HPDE6-E6E7 (cell line): ENCODE data around the gene RCL1.
"Not testable (repeated sequence)": the region's sequence is repeated elsewhere in the genome, so short reads cannot be mapped to it uniquely, and the experiment has no call there.

ENCODE experiments used
- DNase-seq: peaks from one replicate; pipeline ENCODE4 v3.0.0; 2011; ENCODE audit warnings: missing footprints; ENCODE audit errors: extremely low spot score

RCL1 gene

GRCh38 chr9:4783191-4783590, 9.6 kb upstream of the RCL1 start:
- DNase-seq, result not testable (repeated sequence)

- no peak for DNase-seq
Measured at GRCh38 chr9:4784403-4784802, 8.3 kb upstream of the RCL1 start.

DNA sequence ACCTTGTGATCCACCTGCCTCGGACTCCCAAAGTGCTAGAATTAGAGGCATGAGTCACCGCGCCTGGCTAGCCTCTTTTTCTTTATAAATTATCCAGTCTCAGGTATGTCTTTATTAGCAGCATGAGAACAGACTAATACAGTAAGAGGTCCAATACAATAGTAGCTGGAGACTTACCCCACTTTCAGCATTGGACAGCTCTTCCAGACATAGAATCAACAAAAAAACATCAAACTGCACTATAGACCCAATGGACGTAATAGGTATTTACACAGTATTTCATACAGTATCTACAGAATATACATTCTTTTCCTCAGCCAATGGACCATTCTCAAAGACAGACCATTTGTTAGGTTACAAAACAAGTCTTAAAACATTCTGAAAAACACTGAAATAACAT, 6.1 kb upstream of the RCL1 start:
- DNase-seq, result no peak

DNA sequence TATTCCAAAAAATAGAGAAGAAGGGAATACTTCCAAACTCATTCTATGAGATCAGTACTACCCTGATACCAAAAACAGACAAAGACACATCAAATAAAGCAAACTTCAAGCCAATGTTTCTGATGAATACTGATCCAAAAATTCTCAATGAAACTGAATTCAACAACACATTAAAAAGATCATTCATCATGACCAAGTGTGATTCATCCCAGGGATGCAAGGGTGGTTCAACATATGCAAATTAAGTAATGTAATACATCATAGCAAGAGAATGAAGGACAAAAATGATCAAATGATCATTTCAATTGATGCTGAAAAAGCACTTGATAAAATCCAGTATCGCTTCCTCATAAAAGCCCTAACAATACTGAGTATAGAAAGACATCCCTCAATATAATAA, 4.9 kb upstream of the RCL1 start:
- no peak for DNase-seq

- DNase-seq, result no peak
Measured at GRCh38 chr9:4788703-4789102, 4.0 kb upstream of the RCL1 start.

DNA sequence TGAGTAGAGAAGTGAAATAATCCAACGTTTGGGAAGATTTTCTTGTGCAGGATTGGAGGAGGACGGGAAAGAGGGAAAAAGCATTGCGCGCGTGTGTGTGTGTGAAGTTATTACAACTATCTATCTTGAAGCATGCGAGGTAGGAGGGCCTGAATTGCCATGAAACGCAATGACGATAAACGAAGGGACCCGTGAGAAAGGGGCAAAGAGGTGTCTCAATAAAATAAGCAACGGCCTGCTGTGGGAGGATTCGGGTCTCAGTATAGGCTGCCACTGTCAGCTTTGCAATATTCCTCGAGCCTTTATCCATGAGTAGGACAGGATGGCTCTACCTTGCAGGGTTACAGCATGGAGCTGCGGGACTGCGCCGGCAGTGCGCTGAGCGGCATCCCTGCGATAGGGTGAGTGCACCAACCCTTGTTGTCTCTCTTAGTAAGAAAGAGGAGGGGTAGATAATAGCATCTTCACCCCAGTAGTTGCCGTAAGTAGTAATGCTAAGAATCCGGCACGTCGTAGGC, 631 bp upstream of the RCL1 start:
- peak; percentile 48 for DNase-seq

DNA sequence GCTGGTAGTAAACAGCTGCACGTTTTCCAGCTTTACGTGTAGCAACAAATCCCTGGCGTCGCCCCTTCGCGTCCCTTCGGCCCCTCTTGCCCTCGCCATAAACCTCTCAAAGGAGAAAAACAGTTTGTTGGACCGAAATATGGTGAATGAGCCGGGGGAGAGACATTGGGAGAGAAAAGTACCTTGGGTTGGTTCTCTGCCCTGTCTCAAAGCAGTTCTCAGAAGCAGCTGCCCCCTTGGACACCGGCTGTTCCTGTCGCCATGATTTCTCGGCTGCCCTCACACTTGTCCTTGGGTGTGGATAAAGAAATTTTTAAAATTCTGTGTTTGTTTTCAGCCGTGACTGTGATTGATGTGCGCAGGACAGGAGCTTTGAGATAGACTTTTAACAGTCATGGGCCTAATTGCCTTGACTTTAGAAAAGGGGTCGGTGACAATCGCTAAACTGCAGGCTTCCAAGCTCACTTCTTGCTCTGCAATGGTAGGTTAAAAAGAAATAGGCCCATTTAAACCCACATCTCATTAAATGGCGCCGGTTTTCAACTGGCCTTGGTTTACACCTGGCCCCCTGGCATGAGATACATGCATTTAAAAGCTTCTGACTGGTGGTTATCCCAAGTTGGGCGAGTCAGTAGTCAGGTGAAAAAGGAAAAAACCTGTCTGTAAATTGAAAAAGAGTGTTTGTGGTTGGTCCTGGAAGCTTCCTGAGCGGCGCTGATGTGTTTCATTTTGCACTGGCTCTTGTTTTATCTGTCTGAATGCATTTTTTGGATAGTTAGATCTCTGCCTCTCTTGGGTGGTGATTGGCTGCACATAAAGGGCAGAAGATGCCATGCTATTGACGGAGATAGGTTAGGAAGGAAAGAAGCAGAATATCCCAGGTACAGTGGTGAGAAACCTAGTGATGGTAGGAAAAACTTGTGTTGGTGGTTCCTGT, 983 bp downstream of the RCL1 start:
- no peak for DNase-seq

GRCh38 chr9:4794691-4795090, 1.9 kb downstream of the RCL1 start:
- no peak for DNase-seq

GRCh38 chr9:4795108-4795507, 2.4 kb downstream of the RCL1 start:
- not testable (repeated sequence) for DNase-seq

GRCh38 chr9:4796530-4796929, 3.8 kb downstream of the RCL1 start:
- DNase-seq, result no peak

GRCh38 chr9:4796988-4797853, 4.5 kb downstream of the RCL1 start:
- DNase-seq, result no peak

GRCh38 chr9:4797854-4798150, 5.1 kb downstream of the RCL1 start:
- DNase-seq, result no peak

DNA sequence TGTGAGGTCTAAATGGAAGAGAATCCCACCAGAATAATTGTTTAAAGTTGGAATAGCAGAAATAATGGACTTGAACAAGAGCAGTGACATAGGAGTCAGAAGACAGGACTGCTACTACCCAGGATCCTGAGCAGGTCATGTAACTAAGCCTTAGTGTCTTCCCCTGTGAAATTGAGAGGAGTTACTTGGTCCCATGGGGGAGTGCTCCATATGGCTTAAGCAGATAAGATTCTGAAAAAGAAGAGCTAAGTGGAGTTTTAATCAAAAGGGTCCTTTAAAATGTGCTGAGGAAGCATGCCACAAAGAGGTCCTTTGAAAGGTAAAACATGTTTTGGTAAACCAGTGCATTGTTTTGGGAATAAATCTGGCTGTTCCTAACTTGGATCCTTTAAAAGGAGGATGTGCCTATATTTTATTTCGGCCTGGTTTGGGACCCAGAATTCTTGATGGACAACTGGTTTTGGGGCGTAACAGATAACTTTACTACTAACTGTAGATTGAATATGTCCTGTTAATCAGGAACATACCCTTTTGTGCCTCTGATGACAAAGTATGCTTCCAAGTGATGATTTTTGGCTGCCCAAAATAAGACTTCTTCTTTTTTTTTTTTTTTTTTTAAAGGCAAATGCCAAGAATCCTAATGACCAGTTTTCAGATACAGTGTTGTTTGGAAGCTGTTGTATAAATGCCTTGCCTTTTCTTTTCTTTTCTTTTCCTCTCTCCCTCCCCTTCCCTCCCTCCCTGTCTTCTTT, 5.7 kb downstream of the RCL1 start:
- DNase-seq, result no peak

DNA sequence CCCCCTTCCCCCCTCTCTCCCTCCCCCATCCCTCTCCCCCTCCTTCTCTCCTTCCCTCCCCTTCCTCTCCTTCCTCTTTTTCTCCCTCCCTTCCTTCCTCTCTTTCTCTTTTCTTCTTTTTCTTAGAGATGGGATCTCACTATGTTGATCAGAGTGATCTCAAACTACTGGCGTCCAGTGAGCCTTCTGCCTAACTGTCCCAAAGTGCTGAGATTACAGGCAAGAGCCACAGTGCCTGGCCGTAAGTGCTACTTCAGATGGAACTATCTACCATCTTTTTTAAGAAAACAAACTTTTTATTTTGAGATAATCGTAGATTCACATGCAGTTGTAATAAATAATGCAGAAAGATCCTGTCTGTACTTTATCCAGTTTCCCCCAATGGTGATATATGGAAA, 6.3 kb downstream of the RCL1 start:
- no peak for DNase-seq

DNA sequence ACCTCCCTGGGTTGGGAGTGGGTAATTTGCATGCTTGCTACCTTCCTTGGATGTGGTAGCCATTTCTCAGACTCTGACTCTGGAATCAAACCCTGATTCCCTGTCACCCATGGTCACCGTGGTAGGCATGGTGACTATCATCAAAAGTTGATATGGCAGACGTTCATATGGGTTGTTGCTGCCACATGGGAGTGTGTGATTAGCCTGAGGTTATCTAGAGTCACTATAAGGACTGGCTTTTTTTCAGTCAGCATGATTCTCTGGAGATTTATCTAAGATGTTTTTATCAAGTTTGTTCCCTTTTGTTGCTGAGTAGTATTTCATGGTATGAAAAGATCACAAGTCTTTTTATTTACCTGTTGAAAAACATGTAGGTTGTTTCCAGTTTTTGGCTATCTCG, 7.0 kb downstream of the RCL1 start:
- no peak for DNase-seq

GRCh38 chr9:4801156-4801555, 8.4 kb downstream of the RCL1 start:
- no peak for DNase-seq

GRCh38 chr9:4803670-4804530, 11.2 kb downstream of the RCL1 start:
- no peak for DNase-seq

GRCh38 chr9:4804531-4805016, 11.8 kb downstream of the RCL1 start:
- DNase-seq, result no peak

- DNase-seq, result no peak
Measured at GRCh38 chr9:4805191-4805918, 12.6 kb downstream of the RCL1 start.

- no peak for DNase-seq
Measured at GRCh38 chr9:4810565-4810964, 17.8 kb downstream of the RCL1 start.
